Myocyte (in vitro differentiated cells): ENCODE data around the gene MICAL2. TPM values are rescaled to one million over a fixed set of nuclear protein-coding genes. Genes with fewer than 3 reads are reported as not detected.

Experiments
- DNase-seq: peaks from one replicate; pipeline ENCODE4 v3.0.0-alpha.2; 2012; ENCODE audit warnings: low read depth
- total RNA-seq: library from RNA; depleted of rRNA; stranded (reverse); fragments of >200 nt; gene quantifications from 2 replicates; pipeline ENCODE4 v1.2.3, GENCODE V29; 2014

MICAL2 gene
- total RNA-seq, 1 donor from 2014 or later: 14.7 TPM

- peak; percentile 18 for DNase-seq
Observed at GRCh38 chr11:12185914-12186313, 75.5 kb downstream of the MICAL2 start.

- DNase-seq: no peak
Observed at GRCh38 chr11:12186701-12187100, 76.3 kb downstream of the MICAL2 start.

- DNase-seq: peak; percentile 90
Observed at GRCh38 chr11:12187399-12187798, 77.0 kb downstream of the MICAL2 start.

GRCh38 chr11:12188548-12189317 lies 78.3 kb downstream of the MICAL2 start:
- no peak for DNase-seq

GRCh38 chr11:12189543-12190235 lies 79.3 kb downstream of the MICAL2 start:
- DNase-seq: peak; percentile 49

GRCh38 chr11:12190511-12190910 lies 80.1 kb downstream of the MICAL2 start:
- no peak for DNase-seq

- no peak for DNase-seq
Observed at GRCh38 chr11:12192794-12193514, 82.6 kb downstream of the MICAL2 start.

- no peak for DNase-seq
Observed at GRCh38 chr11:12193515-12194336, 83.3 kb downstream of the MICAL2 start.

GRCh38 chr11:12195768-12196167 lies 85.4 kb downstream of the MICAL2 start:
- no peak for DNase-seq

GRCh38 chr11:12196308-12196707 lies 85.9 kb downstream of the MICAL2 start:
- no peak for DNase-seq

GRCh38 chr11:12196872-12197271 lies 86.5 kb downstream of the MICAL2 start:
- no peak for DNase-seq

- DNase-seq: no peak
Observed at GRCh38 chr11:12198251-12199222, 88.1 kb downstream of the MICAL2 start.

- DNase-seq: no peak
Observed at GRCh38 chr11:12199231-12199948, 89.0 kb downstream of the MICAL2 start.

- peak; percentile 73 for DNase-seq
Observed at GRCh38 chr11:12200279-12200990, 90.0 kb downstream of the MICAL2 start.

GRCh38 chr11:12200991-12201985 lies 90.9 kb downstream of the MICAL2 start:
- DNase-seq: peak; percentile 86

GRCh38 chr11:12202661-12203310 lies 92.4 kb downstream of the MICAL2 start:
- no peak for DNase-seq

- no peak for DNase-seq
Observed at GRCh38 chr11:12204506-12204905, 94.1 kb downstream of the MICAL2 start.
